Adrenal gland (tissue), 5 donors: ENCODE measurements around the gene KANSL1L.

ENCODE experiments used
- CTCF ChIP-seq, 6 experiments: fragments of 450-650 bp in 4 of 6; fragments of 200-600 bp in 2 of 6; sonication (generic) in 1 of 6; IDR thresholded peaks; 1 replicate in 5 of 6; 2 replicates in 1 of 6; pipeline versions ENCODE4 v1.5.1 to v1.8.0; 2016 to 2021; ENCODE audit warnings: antibody characterized with exemption in 6 of 6, mild to moderate bottlenecking in 2 of 6, moderate library complexity in 1 of 6
- POLR2A ChIP-seq, 2 donors: fragments of 450-650 bp; IDR thresholded peaks; one replicate each; pipeline ENCODE4 v1.6.1; 2017; ENCODE audit warnings: antibody characterized with exemption in 2 of 2, mild to moderate bottlenecking in 2 of 2, moderate library complexity in 1 of 2
- donor health status: DM: no; HTN: no; CAD: no.

GRCh38 chr2:210197720-210198119 lies 26.5 kb upstream of the KANSL1L start:
- TF ChIP-seq CTCF (IDR thresholded peaks at IDR 0.05) = no peak
- TF ChIP-seq POLR2A (IDR thresholded peaks at IDR 0.05) = no peak
